PC-3 (cell line): ENCODE results near the gene ICOSLG. TPM values are rescaled to one million over a fixed set of nuclear protein-coding genes. Genes with fewer than 3 reads are reported as not detected.

Source experiments
- ATAC-seq: fragments of 200-7000 bp; cut with Tn5 transposase; 2 replicates; pipeline ENCODE4 v1.9.1; 2020; ENCODE audit warnings: mild to moderate bottlenecking, moderate library complexity
- BruUV-seq: library from RNA; stranded (reverse); fragments of 400-500 nt; replicated peaks from 2 replicates; lab custom pipeline; 2021; lab: Mats Ljungman, UMichigan
- CTCF ChIA-PET: fragments of 300-600 bp; sonication (Branson Sonifier 250); formaldehyde crosslinking; loops from one replicate; lab custom pipeline; 2022; ENCODE audit warnings: antibody characterized with exemption; lab: Charles Lee
- POLR2A ChIA-PET: fragments of 300-600 bp; sonication (Branson Sonifier 250); formaldehyde crosslinking; loops from one replicate; lab custom pipeline; 2022; ENCODE audit warnings: antibody characterized with exemption; ENCODE audit not compliant: unreplicated experiment; lab: Charles Lee
- DNase-seq: peaks from one replicate; pipeline ENCODE4 v3.0.0-alpha.2; 2015
- H2AFZ ChIP-seq: fragments of 300-600 bp; sonication (generic); 2 replicates; pipeline ENCODE4 v1.6.0; 2016; ENCODE audit warnings: antibody characterized with exemption, low read length
- H3F3A ChIP-seq: fragments of 300-600 bp; sonication (generic); one replicate; pipeline ENCODE4 v1.6.0; 2017; ENCODE audit warnings: antibody characterized with exemption, low read length, control low read depth, mild to moderate bottlenecking; ENCODE audit not compliant: unreplicated experiment
- H3K27ac ChIP-seq: fragments of 300-600 bp; sonication (generic); 2 replicates; pipeline ENCODE4 v1.5.1; 2016; ENCODE audit warnings: mild to moderate bottlenecking, low read length
- H3K27me3 ChIP-seq: fragments of 300-600 bp; sonication (generic); 2 replicates; pipeline ENCODE4 v1.6.1; 2016; ENCODE audit warnings: low read length, mixed read lengths
- H3K36me3 ChIP-seq: fragments of 300-600 bp; sonication (generic); 2 replicates; pipeline ENCODE4 v1.6.1; 2016; ENCODE audit warnings: low read depth, mixed run types, low read length, mixed read lengths
- H3K4me1 ChIP-seq: fragments of 300-600 bp; sonication (generic); 2 replicates; pipeline ENCODE4 v1.5.1; 2016; ENCODE audit warnings: low read length; ENCODE audit not compliant: insufficient read depth
- H3K4me2 ChIP-seq: fragments of 300-600 bp; sonication (generic); 2 replicates; pipeline ENCODE4 v1.6.0; 2016; ENCODE audit warnings: low read length
- H3K4me3 ChIP-seq: fragments of 300-600 bp; sonication (generic); 2 replicates; pipeline ENCODE4 v1.5.1; 2016; ENCODE audit warnings: mild to moderate bottlenecking, low read length, mixed read lengths
- H3K79me2 ChIP-seq: fragments of 300-600 bp; sonication (generic); 2 replicates; pipeline ENCODE4 v1.6.1; 2017; ENCODE audit warnings: low read length, mixed read lengths
- H3K9ac ChIP-seq: fragments of 300-600 bp; sonication (generic); 2 replicates; pipeline ENCODE4 v1.6.0; 2016; ENCODE audit warnings: mild to moderate bottlenecking, low read length
- H3K9me2 ChIP-seq: fragments of 300-600 bp; sonication (generic); replicated peaks from 2 replicates; pipeline ENCODE4 v1.6.1; 2016; ENCODE audit warnings: mixed run types, low read length, mixed read lengths
- H3K9me3 ChIP-seq: fragments of 300-600 bp; sonication (generic); 2 replicates; pipeline ENCODE4 v1.6.1; 2016; ENCODE audit warnings: low read length, mixed read lengths
- H4K20me1 ChIP-seq: fragments of 300-600 bp; sonication (generic); 2 replicates; pipeline ENCODE4 v1.6.1; 2016; ENCODE audit warnings: low read length, mixed read lengths
- EZH2 ChIP-seq: fragments of 300-600 bp; sonication (generic); IDR thresholded peaks from one replicate; pipeline ENCODE4 v1.6.1; 2017; ENCODE audit warnings: antibody characterized with exemption, mild to moderate bottlenecking, low read length; ENCODE audit not compliant: unreplicated experiment
- EZH2phosphoT487 ChIP-seq: fragments of 300-600 bp; sonication (generic); IDR thresholded peaks from 2 replicates; pipeline ENCODE4 v1.6.1; 2018; ENCODE audit warnings: mild to moderate bottlenecking, antibody characterized with exemption, low read length, borderline replicate concordance
- intact Hi-C: fragments of 100-400 bp; cut with micrococcal nuclease; formaldehyde crosslinking; loops from 2 replicates; pipeline ENCODE4 v1.9.0; 2023
- total RNA-seq: library from RNA; depleted of rRNA; stranded (reverse); fragments of >200 nt; gene quantifications from 2 replicates; pipeline ENCODE4 v1.2.3, GENCODE V29; 2014
- TF ChIP-seq, protein P1 (sequence below): fragments of 300-600 bp; sonication (generic); conservative IDR thresholded peaks from 2 replicates; pipeline ENCODE4 v1.5.1; 2017; ENCODE audit warnings: antibody characterized with exemption, low read depth, mild to moderate bottlenecking, low read length

ICOSLG gene
- total RNA-seq, 1 experiment from 2014 or later, result 11.6 TPM

DNA sequence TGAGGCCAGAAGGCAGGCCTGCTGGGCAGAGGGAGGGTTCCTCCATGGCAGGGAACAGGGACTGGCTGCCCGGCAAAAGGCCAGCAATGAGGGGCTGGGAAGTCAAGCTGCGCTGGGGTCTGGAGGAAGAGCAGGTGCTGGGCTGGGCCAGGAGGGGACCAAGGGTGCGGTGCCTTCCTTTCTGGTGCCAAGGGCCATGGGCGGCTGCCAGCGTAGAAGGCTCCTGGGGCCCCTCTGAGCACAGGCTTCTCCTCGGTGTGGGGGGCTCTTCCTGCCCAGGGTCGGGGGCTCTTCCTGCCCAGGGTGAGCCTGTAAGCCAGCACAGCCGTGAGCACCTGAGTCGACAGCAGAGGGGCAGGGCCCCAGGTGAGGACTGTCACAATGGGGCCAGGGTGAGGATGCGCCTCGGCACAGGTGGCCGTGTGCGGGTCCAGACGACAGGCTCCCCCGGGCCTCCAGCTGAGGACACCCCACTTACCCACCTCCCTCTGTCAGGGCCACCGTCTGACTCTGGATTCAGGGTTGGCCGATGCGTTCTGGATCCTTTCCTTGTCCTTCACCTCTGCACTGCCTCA lies 31.6 kb upstream of the ICOSLG start:
- Histone ChIP-seq H3K9me3 (no peaks in the 10 kb centered on the region), H3K36me3 (no peaks in the 10 kb centered on the region), H3F3A (no peaks in the 10 kb centered on the region), H3K9me2 (no peaks in the 10 kb centered on the region), H3K27me3 (no peaks in the 10 kb centered on the region; the same call in 1 of the 2 replicates), H2AFZ (no peak overlapping the region), H3K4me1 (no peaks in the 10 kb centered on the region), H3K4me2 (no peak overlapping the region), H4K20me1 (no peaks in the 10 kb centered on the region), H3K27ac (no peak overlapping the region), H3K4me3 (no peak overlapping the region), H3K9ac (no peak overlapping the region), H3K79me2 (no peaks in the 10 kb centered on the region)
- ChIA-PET POLR2A (no interaction called here), CTCF (no interaction called here)
- no peak for TF ChIP-seq EZH2
- no peak for TF ChIP-seq EZH2phosphoT487
- TF ChIP-seq, protein P1, sequence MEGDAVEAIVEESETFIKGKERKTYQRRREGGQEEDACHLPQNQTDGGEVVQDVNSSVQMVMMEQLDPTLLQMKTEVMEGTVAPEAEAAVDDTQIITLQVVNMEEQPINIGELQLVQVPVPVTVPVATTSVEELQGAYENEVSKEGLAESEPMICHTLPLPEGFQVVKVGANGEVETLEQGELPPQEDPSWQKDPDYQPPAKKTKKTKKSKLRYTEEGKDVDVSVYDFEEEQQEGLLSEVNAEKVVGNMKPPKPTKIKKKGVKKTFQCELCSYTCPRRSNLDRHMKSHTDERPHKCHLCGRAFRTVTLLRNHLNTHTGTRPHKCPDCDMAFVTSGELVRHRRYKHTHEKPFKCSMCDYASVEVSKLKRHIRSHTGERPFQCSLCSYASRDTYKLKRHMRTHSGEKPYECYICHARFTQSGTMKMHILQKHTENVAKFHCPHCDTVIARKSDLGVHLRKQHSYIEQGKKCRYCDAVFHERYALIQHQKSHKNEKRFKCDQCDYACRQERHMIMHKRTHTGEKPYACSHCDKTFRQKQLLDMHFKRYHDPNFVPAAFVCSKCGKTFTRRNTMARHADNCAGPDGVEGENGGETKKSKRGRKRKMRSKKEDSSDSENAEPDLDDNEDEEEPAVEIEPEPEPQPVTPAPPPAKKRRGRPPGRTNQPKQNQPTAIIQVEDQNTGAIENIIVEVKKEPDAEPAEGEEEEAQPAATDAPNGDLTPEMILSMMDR, result no peak
- ATAC-seq (no peak), DNase-seq (no peak)
- no TSS peak for BruUV-seq
- intact Hi-C loops, result no loop called here

DNA sequence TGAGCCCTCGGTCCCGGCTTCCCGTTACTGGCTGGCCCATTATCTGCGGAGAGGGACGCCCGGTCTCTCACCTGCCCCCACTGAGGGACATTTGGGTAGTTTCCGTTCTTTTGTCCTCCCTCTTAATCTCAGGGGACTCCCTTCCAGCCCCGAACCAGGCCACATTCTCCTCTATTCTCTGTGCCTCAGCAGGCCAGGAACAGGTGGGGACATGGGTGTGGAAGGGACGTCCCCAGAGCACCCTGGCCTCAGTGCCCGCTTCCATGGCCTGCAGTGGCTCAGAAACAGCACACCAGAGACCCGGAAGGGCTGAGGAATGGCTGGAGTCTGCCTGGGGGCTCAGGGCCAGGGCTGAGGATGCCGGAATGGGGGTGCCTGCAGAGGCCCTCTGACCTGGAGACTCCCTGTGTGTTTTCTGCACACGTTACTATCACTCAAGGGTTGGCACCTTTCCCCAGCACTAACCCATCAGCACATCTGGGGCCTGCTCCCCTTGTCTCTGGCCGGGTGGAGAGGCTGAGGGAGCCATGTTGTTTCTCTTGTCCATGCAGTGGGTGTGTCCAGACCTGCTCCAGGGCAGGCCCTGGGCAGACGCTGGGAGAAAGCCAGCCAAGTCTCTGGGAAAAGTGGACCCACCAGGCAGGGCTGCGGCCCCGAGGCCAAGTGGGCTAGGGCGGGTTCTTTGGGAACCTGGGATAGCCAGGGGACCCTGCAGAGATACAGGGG lies 31.0 kb upstream of the ICOSLG start:
- TF ChIP-seq, protein P1, result no peak
- TF ChIP-seq EZH2phosphoT487 (no peak), EZH2 (no peak)
- Histone ChIP-seq H3K36me3 (no peaks in the 10 kb centered on the region), H3K4me3 (no peak overlapping the region), H3F3A (no peaks in the 10 kb centered on the region), H4K20me1 (no peaks in the 10 kb centered on the region), H3K27ac (no peak overlapping the region), H3K79me2 (no peaks in the 10 kb centered on the region), H3K9ac (no peak overlapping the region), H3K9me3 (no peaks in the 10 kb centered on the region), H3K4me1 (no peaks in the 10 kb centered on the region), H3K9me2 (no peaks in the 10 kb centered on the region), H3K27me3 (no peaks in the 10 kb centered on the region; the same call in 1 of the 2 replicates), H3K4me2 (no peak overlapping the region), H2AFZ (no peak overlapping the region)
- ATAC-seq, result no peak
- BruUV-seq, result no TSS peak
- CTCF ChIA-PET, result no interaction called here
- intact Hi-C loops, result no loop called here
- DNase-seq, result no peak
- POLR2A ChIA-PET, result no interaction called here

DNA sequence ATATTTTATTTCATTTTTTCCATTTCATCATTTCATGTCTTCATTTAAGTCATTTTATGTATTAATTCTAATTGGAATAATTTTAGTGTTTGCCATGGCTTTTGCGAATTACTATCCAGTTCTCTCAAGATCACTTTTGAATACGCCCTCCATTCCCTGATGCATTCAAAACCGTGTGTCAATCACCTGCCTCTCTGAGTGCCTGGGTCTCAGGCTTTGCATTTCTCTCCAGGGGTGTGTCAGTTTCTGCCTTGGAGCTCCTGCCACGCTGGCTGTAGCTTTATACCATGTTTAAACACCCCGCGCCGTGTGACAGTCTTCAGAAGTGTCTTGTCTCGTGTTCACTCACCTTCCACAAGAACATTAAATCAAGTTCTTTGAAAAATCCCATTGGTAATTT lies 28.3 kb upstream of the ICOSLG start:
- no peak for ATAC-seq
- intact Hi-C loops, result no loop called here
- H3K4me1 ChIP-seq, result no peaks in the 10 kb centered on the region
- no peak overlapping the region for H3K4me2 ChIP-seq
- no peak overlapping the region for H3K27ac ChIP-seq
- no peak for DNase-seq
- no peaks in the 10 kb centered on the region for H3K36me3 ChIP-seq
- no peaks in the 10 kb centered on the region for H3K27me3 ChIP-seq
- no peaks in the 10 kb centered on the region for H3F3A ChIP-seq
- no peaks in the 10 kb centered on the region for H3K79me2 ChIP-seq
- H3K9me2 ChIP-seq, result no peaks in the 10 kb centered on the region
- H2AFZ ChIP-seq, result no peak overlapping the region
- ChIA-PET POLR2A (no interaction called here), CTCF (no interaction called here)
- H4K20me1 ChIP-seq, result no peaks in the 10 kb centered on the region
- BruUV-seq, result no TSS peak
- TF ChIP-seq EZH2 (no peak), EZH2phosphoT487 (no peak)
- TF ChIP-seq, protein P1, result no peak
- no peak overlapping the region for H3K9ac ChIP-seq
- H3K4me3 ChIP-seq, result no peak overlapping the region
- no peaks in the 10 kb centered on the region for H3K9me3 ChIP-seq
